GM12878 (cell line): ENCODE measurements around the gene FAM167B. TPM values are rescaled to one million over a fixed set of nuclear protein-coding genes. Genes with fewer than 3 reads are reported as not detected.

Source experiments
- BCL11A ChIP-seq: IDR thresholded peaks from 2 replicates; pipeline ENCODE4 v1.6.1; 2011; ENCODE audit warnings: low read depth, low read length
- BRCA1 ChIP-seq: IDR thresholded peaks from 2 replicates; pipeline ENCODE4 v1.6.1; 2011; ENCODE audit warnings: low read depth, low read length, improper control_type of control experiment
- CHD1 ChIP-seq: IDR thresholded peaks from 2 replicates; pipeline ENCODE4 v1.6.1; 2012; ENCODE audit warnings: low read depth, low read length, improper control_type of control experiment
- DPF2 ChIP-seq: fragments of 450-650 bp; IDR thresholded peaks from 2 replicates; pipeline ENCODE4 v1.6.1; 2017; ENCODE audit warnings: mild to moderate bottlenecking
- E2F8 ChIP-seq: fragments of 450-650 bp; IDR thresholded peaks from 2 replicates; pipeline ENCODE4 v1.6.1; 2018; ENCODE audit warnings: mild to moderate bottlenecking, low read depth, moderate library complexity; ENCODE audit not compliant: partially characterized antibody
- EED ChIP-seq: sonication (generic); IDR thresholded peaks from 2 replicates; pipeline ENCODE4 v1.6.1; 2016; ENCODE audit warnings: antibody characterized with exemption, low read depth
- EGR1 ChIP-seq, 2 experiments: IDR thresholded peaks; 1 replicate in 1 of 2; 2 replicates in 1 of 2; pipeline ENCODE4 v1.6.1; 2011 to 2012; ENCODE audit warnings: low read depth in 2 of 2, low read length in 2 of 2, borderline replicate concordance in 1 of 2, mild to moderate bottlenecking in 1 of 2, moderate library complexity in 1 of 2
- GABPA ChIP-seq: IDR thresholded peaks from 2 replicates; pipeline ENCODE4 v1.6.1; 2014; ENCODE audit warnings: antibody characterized with exemption, low read depth, mild to moderate bottlenecking, inconsistent platforms
- IKZF1 ChIP-seq: fragments of 450-650 bp; conservative IDR thresholded peaks from 2 replicates; pipeline ENCODE4 v1.6.1; 2017; ENCODE audit warnings: antibody characterized with exemption, mild to moderate bottlenecking
- IRF4 ChIP-seq: IDR thresholded peaks from 2 replicates; pipeline ENCODE4 v1.6.1; 2011; ENCODE audit warnings: low read depth, low read length
- JUND ChIP-seq: IDR thresholded peaks from 2 replicates; pipeline ENCODE4 v1.6.1; 2012; ENCODE audit warnings: low read depth, mild to moderate bottlenecking, low read length, improper control_type of control experiment, moderate library complexity
- KLF5 ChIP-seq: fragments of 450-650 bp; IDR thresholded peaks from 2 replicates; pipeline ENCODE4 v1.6.1; 2014; ENCODE audit warnings: mild to moderate bottlenecking; ENCODE audit not compliant: partially characterized antibody
- MTA2 ChIP-seq: fragments of 450-650 bp; IDR thresholded peaks from 2 replicates; pipeline ENCODE4 v1.6.1; 2016; ENCODE audit warnings: low read depth, mild to moderate bottlenecking, moderate library complexity
- PBX3 ChIP-seq: IDR thresholded peaks from 2 replicates; pipeline ENCODE4 v1.6.1; 2011; ENCODE audit warnings: mild to moderate bottlenecking, low read depth, low read length, moderate library complexity; ENCODE audit not compliant: insufficient replicate concordance
- POLR2AphosphoS5 ChIP-seq: IDR thresholded peaks from 2 replicates; pipeline ENCODE4 v1.6.1; 2011; ENCODE audit warnings: mild to moderate bottlenecking, low read length, inconsistent platforms
- RCOR1 ChIP-seq: conservative IDR thresholded peaks from 2 replicates; pipeline ENCODE4 v1.6.1; 2012; ENCODE audit warnings: low read depth, low read length, improper control_type of control experiment
- RELA ChIP-seq: fragments of 450-650 bp; IDR thresholded peaks from 2 replicates; pipeline ENCODE4 v1.8.0; 2014; ENCODE audit warnings: borderline replicate concordance; ENCODE audit not compliant: partially characterized antibody
- SIN3A ChIP-seq: IDR thresholded peaks from 2 replicates; pipeline ENCODE4 v1.6.1; 2012; ENCODE audit warnings: low read depth, low read length, improper control_type of control experiment
- SKIL ChIP-seq: fragments of 450-650 bp; IDR thresholded peaks from 2 replicates; pipeline ENCODE4 v1.6.1; 2017; ENCODE audit warnings: mild to moderate bottlenecking, low read depth, inconsistent platforms; ENCODE audit not compliant: poor library complexity, severe bottlenecking
- SP1 ChIP-seq: IDR thresholded peaks from one replicate; pipeline ENCODE4 v1.6.1; 2011; ENCODE audit warnings: low read depth, low read length
- YY1 ChIP-seq: IDR thresholded peaks from 2 replicates; pipeline ENCODE4 v1.6.1; 2011; ENCODE audit warnings: low read depth, mild to moderate bottlenecking, low read length
- ZNF24 ChIP-seq: fragments of 450-650 bp; IDR thresholded peaks from 2 replicates; pipeline ENCODE4 v1.6.1; 2017; ENCODE audit warnings: antibody characterized with exemption, mild to moderate bottlenecking
- polyA plus RNA-seq, 11 experiments: library from polyadenylated mRNA; depleted of rRNA in 4 of 11; unstranded in 6 of 11; stranded (reverse) in 5 of 11; fragments of >200 nt; fragmentation: Nextera tagmentation in 4 of 11; fragmentation: Illumina TruSeq in 1 of 11; extraction: Ambion mirVana in 4 of 11; extraction: Trizol in 1 of 11; gene quantifications; 1 replicate in 1 of 11; 2 replicates in 10 of 11; pipeline versions ENCODE4 v1.2.1 to v1.2.3, GENCODE V29; 2011 to 2016; ENCODE audit warnings: inconsistent platforms in 2 of 11, missing spikeins in 2 of 11, low read depth in 1 of 11
- total RNA-seq, 4 experiments: library from RNA; depleted of rRNA in 3 of 4; stranded (reverse); fragments of >200 nt in 3 of 4; fragmentation: Illumina TruSeq in 1 of 4; extraction: Trizol in 1 of 4; gene quantifications; 2 replicates each; pipeline versions ENCODE4 v1.2.1 to v1.2.3, GENCODE V29; 2013 to 2021

FAM167B gene
- total and polyA plus RNA-seq, 10 of the 15 experiments (the other 5 are each of a cell fraction or from before 2014, with no cell fraction given) = 0.07 to 1.2 (median 0.36) TPM; not detected in 2

- TF ChIP-seq BRCA1 (no peak), CHD1 (peak; percentile 98), RELA (peak; percentile 77), E2F8 (no peak), SIN3A (peak; percentile 74), SP1 (peak; percentile 86), KLF5 (peak; percentile 98), MTA2 (0 out of 2 replicates have a peak, but pooled peaks have one; percentile 21), EGR1 (IDR thresholded peaks at IDR 0.05; ENCODE audit: borderline replicate concordance in 1 of 2, low read depth in 2 of 2, low read length in 2 of 2) (no peak; a peak in 2 of 3 replicates), JUND (peak; percentile 97), BCL11A (0 out of 2 replicates have a peak, but pooled peaks have one; percentile 11), SKIL (peak; percentile 89), PBX3 (peak; percentile 13), YY1 (peak; percentile 92), ZNF24 (no peak), POLR2AphosphoS5 (peak; percentile 73), RCOR1 (0 out of 2 replicates have a peak, but pooled peaks have one; percentile 57), IKZF1 (peak; percentile 86), DPF2 (0 out of 2 replicates have a peak, but pooled peaks have one; percentile 52), GABPA (no peak), IRF4 (no peak), EED (0 out of 2 replicates have a peak, but pooled peaks have one; percentile 59)
These were observed 44.9 kb downstream of the FAM167B start, which contains the start of gene HDAC1 (continued) for GRCh38 chr1:32291708-32292538.
